Liver (tissue), 3 donors: ENCODE data around the gene ZNF92.
A peak's percentile ranks its signal among the peaks of the same experiment; 100 is the strongest.

ENCODE experiments used
- EGR1 ChIP-seq, 2 donors: IDR thresholded peaks; 2 replicates each; pipeline ENCODE4 v1.6.1; 2016 to 2018; ENCODE audit warnings: antibody characterized with exemption in 2 of 2, low read depth in 2 of 2
- HNF4G ChIP-seq: IDR thresholded peaks from 2 replicates; pipeline ENCODE4 v1.6.1; 2016; ENCODE audit warnings: antibody characterized with exemption
- RAD21 ChIP-seq, 2 donors: IDR thresholded peaks; 2 replicates each; pipeline ENCODE4 v1.6.1; 2016; ENCODE audit warnings: antibody characterized with exemption in 2 of 2, mild to moderate bottlenecking in 2 of 2
- TF ChIP-seq, protein P1 (sequence below): fragments of 150-350 bp; IDR thresholded peaks from 2 replicates; pipeline ENCODE4 v1.5.1; 2017; ENCODE audit warnings: improper control_type of control experiment, low read depth, low read length; ENCODE audit not compliant: missing input control
- TF ChIP-seq, protein P2 (sequence below): IDR thresholded peaks from 2 replicates; pipeline ENCODE4 v1.6.1; 2016; ENCODE audit warnings: antibody characterized with exemption, mild to moderate bottlenecking
- donor health status: healthy.
- donor health status: healthy.

DNA sequence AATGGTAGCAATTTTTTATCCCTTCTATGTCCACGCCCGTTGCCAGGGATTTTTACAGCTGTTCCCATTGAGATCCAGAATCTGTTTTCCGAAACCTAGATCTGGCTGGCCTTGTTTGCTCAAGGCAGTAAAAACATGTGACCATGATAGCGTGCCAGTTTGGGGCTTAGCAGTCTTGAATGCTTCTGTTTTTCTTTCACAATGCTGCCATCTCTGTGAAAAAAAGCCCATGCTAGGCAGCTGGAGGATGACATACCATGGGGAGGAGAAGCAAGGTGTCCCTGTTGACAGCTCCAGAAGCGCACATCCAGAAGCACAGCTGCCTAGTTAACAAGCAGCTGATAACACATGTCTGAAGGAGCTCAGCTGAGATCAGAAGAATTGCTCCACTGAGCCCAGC, 2.2 kb upstream of the ZNF92 start:
- TF ChIP-seq, protein P1, sequence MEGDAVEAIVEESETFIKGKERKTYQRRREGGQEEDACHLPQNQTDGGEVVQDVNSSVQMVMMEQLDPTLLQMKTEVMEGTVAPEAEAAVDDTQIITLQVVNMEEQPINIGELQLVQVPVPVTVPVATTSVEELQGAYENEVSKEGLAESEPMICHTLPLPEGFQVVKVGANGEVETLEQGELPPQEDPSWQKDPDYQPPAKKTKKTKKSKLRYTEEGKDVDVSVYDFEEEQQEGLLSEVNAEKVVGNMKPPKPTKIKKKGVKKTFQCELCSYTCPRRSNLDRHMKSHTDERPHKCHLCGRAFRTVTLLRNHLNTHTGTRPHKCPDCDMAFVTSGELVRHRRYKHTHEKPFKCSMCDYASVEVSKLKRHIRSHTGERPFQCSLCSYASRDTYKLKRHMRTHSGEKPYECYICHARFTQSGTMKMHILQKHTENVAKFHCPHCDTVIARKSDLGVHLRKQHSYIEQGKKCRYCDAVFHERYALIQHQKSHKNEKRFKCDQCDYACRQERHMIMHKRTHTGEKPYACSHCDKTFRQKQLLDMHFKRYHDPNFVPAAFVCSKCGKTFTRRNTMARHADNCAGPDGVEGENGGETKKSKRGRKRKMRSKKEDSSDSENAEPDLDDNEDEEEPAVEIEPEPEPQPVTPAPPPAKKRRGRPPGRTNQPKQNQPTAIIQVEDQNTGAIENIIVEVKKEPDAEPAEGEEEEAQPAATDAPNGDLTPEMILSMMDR, result no peak
- TF ChIP-seq, protein P2, sequence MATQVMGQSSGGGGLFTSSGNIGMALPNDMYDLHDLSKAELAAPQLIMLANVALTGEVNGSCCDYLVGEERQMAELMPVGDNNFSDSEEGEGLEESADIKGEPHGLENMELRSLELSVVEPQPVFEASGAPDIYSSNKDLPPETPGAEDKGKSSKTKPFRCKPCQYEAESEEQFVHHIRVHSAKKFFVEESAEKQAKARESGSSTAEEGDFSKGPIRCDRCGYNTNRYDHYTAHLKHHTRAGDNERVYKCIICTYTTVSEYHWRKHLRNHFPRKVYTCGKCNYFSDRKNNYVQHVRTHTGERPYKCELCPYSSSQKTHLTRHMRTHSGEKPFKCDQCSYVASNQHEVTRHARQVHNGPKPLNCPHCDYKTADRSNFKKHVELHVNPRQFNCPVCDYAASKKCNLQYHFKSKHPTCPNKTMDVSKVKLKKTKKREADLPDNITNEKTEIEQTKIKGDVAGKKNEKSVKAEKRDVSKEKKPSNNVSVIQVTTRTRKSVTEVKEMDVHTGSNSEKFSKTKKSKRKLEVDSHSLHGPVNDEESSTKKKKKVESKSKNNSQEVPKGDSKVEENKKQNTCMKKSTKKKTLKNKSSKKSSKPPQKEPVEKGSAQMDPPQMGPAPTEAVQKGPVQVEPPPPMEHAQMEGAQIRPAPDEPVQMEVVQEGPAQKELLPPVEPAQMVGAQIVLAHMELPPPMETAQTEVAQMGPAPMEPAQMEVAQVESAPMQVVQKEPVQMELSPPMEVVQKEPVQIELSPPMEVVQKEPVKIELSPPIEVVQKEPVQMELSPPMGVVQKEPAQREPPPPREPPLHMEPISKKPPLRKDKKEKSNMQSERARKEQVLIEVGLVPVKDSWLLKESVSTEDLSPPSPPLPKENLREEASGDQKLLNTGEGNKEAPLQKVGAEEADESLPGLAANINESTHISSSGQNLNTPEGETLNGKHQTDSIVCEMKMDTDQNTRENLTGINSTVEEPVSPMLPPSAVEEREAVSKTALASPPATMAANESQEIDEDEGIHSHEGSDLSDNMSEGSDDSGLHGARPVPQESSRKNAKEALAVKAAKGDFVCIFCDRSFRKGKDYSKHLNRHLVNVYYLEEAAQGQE, result peak; percentile 35
- TF ChIP-seq RAD21 (IDR thresholded peaks at IDR 0.05) (peak; percentile 28 to 52), EGR1 (IDR thresholded peaks at IDR 0.05; ENCODE audit: low read depth in 2 of 2) (no peak), HNF4G (no peak)
